ENCODE results near the gene MRPL12.
"Not testable (repeated sequence)": the region's sequence is repeated elsewhere in the genome, so short reads cannot be mapped to it uniquely, and the experiment has no call there.

MRPL12 gene

DNA sequence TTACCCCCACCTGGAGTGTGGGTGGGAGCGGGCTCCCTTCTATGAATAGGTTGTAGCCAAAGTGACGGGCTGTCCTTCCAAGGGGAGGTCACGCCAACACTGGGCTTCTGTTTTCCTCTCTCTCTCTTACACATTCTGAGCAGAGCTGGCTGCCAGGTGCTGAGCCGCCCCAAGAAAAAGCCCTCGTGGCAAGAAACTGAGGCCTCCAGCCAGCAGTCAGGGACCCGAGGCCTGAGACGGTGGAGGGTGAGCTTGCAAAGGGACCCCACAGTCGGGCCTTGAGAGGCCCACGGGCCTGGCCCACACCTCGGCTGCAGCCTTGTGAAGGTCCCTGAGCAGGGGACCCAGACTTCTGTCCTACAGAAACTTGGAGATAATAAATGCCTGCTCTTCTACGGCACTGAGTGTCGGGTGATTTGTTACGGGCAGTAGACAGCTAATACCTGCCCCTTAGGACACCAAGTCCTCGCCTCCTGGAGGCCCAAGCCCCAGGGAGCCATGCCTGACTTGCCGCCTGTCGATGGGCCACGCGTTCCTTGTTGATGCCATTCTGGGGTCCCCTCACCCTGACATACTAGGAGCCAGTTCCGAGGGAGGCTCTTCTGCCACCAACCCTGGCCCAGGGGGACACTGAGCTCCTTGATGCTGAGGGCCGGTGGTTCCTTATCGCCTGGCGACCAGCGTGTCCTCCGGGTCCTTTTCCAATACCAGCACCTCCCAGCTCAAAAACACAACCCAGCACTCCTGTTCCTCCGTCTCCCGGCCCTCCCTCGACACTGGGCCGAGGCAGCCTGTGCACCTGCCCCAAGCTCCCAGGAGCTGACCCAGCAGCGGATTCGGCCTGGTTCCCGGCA, 35.0 kb downstream of the MRPL12 start:
- DNase-seq (ENCODE audit: low read depth in 1 of 2, low spot score in 1 of 2) = no peak

DNA sequence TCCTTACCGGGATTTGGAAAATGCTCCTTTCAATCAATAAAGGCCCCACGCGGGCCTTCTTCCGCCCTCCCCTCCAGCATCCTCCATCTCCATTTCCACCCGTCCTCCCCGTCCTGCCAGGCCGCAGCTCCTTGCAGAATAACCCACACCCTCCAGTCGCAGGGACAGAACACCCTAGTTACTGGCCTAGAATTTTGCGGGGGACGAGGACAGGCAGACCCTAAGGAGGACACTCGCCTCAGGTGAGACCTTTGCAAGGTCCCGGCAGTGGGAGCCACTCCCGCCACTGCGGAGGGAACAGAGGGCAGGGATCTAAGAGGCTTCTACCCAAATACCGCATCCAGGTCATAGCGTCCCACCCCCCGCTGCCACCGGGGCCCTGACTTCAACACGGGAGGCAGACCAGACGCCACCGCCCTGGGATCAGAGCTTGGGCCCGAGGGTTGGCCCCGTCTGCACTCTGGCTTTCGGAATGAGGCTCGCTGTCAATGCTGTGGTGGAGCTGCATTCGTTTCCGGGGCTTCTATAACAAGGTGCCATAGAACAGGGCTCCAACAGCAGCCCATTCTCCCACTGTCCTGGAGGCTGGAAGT, 35.7 kb downstream of the MRPL12 start:
- DNase-seq (ENCODE audit: low read depth in 1 of 2, low spot score in 1 of 2) = no peak

DNA sequence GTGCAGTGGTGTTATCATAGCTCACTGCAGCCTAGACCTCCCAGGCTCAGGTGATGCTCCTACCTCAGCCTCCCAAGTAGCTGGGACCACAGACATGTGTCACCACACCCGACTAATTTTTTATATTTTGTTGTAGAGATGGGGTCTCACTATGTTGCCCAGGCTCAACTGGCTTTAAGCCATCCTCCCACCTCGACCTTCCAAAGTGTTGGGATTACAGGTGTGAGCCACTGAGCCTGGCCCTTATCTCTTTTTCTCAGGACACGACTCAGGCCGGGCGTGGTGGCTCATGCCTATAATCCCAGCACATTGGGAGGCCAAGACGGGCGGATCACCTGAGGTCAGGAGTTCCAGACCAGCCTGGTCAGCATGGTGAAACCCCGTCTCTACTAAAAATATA, 36.4 kb downstream of the MRPL12 start:
- not testable (repeated sequence) for DNase-seq (ENCODE audit: low read depth in 1 of 2, low spot score in 1 of 2)

DNA sequence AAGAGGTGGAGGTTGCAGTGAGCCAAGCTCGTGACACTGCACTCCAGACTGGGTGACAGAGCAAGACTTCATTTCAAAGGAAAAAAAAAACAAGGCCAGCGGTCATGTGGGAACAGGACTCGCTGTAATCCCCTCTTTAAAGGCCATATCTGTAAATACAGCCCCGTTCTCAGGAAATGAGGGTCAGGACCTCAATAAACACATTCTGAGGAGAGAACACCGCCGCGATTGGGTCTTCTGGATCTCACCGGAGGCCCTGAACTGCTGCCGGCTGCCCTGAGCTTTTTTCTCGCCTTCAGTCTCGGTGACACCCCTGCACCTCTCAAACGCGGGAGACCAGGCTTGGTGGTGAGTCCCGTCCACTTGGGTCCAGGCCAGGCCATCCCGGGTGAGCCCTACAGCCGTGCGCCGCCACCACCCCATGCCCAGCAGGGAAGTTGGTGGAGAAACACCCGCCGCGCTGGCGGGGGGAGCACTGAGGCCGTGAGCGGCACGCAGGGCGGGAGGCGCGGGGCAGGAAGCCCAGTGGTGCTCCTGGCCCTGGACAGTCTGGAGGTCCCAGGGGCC, 37.3 kb downstream of the MRPL12 start:
- no peak for DNase-seq (ENCODE audit: low read depth in 1 of 2, low spot score in 1 of 2)

DNA sequence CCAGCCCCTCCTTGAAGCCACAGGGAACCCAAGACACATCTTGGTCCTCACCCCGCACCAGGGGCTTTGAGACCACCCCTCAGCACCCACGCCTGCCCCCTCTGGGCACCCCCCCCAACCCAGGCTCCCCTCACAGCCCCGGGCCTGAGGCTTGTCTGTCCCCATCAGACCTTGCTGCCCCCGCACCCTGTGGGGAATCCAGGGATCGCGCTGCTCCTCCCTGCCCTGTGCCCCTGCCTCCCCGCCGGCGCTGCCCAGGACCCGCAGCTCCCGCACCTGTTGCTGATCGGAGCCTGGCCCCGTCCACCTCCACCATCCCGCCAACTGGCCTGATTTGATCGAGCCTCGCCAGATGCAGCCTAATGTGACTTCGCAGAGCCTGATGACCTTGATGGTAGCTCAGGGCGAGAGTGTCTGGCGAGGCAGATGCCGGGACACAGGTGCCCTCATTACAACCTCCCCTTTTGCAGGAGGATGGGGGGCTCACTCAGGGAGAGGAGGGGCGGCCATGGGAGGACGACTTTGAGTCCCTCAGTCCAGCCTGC, 38.0 kb downstream of the MRPL12 start:
- no peak for DNase-seq (ENCODE audit: low read depth in 1 of 2, low spot score in 1 of 2)

DNA sequence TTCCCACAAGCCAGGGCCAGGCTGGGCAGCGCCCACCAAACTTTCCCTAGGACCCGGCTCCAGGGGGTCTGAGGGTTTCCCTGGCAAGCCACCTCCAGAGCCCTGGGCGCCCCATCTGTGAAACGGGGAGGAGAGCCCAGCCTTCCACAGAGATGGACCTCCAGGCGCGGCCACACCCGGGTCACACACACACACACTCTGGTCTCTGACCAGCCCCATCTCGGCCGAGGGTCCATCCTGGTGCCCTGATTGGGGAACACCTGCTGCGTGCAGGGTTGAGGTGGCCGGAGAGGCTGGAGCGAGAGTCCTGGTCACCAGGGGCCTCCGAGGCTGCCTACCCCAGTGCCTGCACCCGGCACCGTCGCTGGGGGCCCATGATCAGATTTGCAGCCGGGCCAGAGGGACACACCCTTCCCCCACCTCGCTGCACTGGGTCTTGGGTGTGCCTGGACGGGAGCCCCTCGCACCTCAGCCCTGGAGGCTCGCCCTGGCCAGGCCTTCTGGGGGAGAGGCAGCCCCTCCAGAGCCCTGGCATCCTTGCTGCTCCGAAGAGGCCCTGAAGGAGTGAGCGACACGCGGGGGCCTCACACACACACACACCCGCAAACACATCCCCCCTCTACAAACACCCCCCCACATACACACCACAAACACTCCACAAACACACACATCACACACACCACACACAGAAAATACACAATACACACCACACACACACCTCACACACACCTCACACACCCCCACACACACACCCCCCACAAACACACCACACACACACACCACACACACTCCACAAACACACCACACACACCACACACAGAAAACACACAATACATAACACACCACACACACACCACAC, 38.7 kb downstream of the MRPL12 start:
- no peak for DNase-seq (ENCODE audit: low read depth in 1 of 2, low spot score in 1 of 2)
